ENCODE results near the gene ZP1. TPM values are rescaled to one million over a fixed set of nuclear protein-coding genes. Genes with fewer than 3 reads are reported as not detected.

Gene ZP1
- total RNA-seq, 4 donors from 2014 or later: 0.34 to 10.0 (median 1.5) TPM; not detected in 1

DNA sequence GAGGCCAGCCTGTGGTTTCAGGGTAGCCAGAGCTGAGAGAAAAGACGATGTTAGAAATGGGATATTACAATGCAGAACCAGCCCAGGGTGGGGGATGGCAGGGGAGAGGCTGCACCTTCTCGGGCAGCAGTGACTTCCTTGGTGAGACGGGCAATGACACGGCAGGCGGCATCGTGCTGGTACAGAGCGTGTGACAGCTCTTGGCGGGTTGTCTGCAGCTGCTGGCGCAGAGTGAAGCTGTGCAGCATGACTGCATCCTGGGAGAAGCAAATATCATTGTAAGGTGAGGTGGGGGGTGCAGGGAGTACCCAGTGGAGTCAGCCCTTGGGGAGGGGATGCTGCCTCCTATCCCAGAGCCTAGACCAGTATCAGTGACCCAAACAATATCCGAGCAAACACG is 35.3 kb downstream of the ZP1 start:
- TF ChIP-seq, protein P1, sequence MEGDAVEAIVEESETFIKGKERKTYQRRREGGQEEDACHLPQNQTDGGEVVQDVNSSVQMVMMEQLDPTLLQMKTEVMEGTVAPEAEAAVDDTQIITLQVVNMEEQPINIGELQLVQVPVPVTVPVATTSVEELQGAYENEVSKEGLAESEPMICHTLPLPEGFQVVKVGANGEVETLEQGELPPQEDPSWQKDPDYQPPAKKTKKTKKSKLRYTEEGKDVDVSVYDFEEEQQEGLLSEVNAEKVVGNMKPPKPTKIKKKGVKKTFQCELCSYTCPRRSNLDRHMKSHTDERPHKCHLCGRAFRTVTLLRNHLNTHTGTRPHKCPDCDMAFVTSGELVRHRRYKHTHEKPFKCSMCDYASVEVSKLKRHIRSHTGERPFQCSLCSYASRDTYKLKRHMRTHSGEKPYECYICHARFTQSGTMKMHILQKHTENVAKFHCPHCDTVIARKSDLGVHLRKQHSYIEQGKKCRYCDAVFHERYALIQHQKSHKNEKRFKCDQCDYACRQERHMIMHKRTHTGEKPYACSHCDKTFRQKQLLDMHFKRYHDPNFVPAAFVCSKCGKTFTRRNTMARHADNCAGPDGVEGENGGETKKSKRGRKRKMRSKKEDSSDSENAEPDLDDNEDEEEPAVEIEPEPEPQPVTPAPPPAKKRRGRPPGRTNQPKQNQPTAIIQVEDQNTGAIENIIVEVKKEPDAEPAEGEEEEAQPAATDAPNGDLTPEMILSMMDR (IDR thresholded peaks at IDR 0.05; ENCODE audit: low read depth): no peak

DNA sequence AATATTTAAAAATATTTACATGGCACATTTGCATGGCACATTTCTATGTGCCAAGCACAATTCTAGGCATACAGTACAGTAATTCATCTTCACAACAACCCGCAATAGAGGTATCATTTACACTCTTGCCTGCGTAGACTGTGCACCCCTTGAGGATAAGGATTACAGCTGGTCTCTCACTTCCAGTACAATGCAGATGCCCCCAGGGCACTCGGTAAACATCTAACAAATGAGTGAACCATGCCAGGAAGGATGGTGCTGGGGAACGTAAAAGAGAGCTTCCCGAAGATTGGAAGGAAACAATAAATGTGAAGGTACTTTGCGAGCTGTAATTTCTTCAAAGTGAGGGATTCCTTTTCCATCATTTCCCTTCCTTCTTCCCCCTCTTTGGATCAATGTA is 37.7 kb downstream of the ZP1 start:
- TF ChIP-seq, protein P1 (IDR thresholded peaks at IDR 0.05; ENCODE audit: low read depth): no peak

DNA sequence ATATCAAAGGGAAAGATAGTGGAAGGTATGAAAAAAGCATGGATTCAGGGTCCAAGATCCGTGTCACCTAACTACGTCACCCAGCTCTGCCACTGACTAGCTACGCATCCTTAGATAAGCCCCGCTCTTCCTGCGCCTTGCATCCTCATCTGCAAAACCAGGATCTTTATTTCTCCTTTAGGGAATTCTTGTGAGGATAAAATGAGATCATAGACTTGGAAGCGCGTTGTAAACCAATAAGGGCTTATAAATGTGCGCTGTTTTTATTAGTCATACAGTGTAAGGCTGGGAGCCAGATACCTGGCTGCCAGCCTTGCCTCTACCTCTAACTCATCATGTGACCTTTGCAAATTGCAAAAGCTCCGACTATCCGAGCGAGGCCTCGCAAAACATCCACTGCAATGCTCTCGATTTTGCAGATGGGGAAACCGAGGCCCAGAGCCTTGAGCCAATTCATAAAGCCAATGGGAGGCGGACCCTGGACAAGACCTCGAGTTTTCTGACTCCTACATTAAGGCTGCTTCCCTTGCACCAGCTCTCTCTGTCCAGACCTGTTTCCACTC is 38.3 kb downstream of the ZP1 start:
- TF ChIP-seq, protein P1 (IDR thresholded peaks at IDR 0.05; ENCODE audit: low read depth): no peak

DNA sequence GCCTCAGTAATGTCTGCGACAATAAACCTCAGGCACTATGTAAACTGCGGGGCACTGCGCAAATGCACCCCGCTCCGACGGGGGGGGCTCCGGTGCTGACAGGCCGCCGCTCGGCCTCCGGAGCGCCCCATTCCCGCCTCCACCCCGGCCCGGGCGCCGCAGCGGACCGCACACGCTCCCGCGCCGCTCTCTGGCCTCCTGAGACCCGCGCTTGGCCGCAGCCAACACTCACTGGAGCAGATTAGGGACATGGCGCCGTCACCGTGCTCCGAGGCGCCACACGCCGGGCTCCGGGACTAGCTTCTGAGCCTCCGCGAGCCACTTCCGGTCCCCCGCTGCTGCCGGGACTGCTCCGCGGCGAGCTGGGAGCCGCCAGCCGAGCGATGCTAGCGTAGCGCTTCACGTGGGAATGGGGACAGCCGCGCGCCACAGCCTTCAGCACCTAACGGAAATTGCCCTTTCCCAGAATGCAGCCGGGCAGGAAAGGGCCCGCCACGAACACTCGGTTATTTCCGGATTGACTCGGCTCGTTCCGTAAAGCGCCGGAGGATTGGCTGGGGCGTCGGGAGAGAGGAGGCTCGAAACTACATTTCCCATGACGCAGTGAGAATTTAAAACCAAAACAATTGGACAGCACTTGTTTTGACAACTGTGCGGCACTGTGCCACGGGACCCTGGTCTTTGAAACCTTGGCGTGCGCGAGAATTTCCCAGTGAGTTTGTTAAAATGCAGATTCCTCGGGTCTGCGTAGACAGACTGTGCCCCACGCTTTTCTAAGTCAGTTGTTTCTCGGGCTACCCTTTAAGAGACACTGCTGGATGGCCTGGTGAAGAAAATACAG is 39.0 kb downstream of the ZP1 start, which contains the start of gene PRPF19:
Gene PRPF19, minus strand, starts transcription at position 454 of the 841 bp plus-strand sequence. Its CDS starts 203 bp downstream, at position 251.
- TF ChIP-seq, protein P1 (IDR thresholded peaks at IDR 0.05; ENCODE audit: low read depth): no peak

DNA sequence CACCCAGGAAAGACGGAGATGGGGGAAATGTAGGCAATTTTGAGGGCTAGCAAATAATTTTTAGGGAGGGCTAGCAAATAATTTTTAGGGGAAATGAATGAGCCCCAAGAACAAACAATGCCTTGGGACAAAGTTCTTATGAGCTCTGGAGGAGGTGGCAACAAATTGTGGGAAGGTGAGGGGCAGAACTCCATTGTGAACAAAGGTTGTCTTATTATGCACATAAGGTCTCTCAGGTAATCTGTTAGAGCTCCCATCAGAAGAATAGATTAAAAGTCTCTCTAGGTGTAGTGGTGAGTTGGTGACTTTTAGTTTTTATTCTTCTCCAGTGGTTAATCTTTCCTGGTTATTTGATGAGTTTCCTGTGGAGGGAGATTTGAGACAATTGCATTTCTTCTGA is 41.5 kb downstream of the ZP1 start:
- TF ChIP-seq, protein P1 (IDR thresholded peaks at IDR 0.05; ENCODE audit: low read depth): no peak

DNA sequence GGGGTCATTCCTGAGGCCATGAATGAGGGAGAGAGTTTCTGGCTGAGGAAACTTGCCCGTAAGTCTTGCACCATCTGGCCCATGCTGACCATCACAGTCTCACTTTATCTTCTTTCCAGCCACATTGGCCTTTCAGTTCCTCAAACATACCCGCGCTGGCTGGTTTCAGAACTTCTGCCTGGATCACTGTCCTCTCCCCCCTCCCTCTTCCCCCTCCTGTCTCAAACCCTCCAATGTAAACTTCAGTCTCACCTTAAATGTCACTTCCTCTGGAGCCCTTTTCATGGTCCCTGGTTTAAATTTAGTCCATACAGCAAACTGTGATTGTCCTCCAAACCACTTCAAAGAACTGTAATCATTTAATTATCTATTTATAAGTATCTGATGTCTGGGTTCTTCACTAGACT is 42.9 kb downstream of the ZP1 start:
- TF ChIP-seq, protein P1 (IDR thresholded peaks at IDR 0.05; ENCODE audit: low read depth): no peak

DNA sequence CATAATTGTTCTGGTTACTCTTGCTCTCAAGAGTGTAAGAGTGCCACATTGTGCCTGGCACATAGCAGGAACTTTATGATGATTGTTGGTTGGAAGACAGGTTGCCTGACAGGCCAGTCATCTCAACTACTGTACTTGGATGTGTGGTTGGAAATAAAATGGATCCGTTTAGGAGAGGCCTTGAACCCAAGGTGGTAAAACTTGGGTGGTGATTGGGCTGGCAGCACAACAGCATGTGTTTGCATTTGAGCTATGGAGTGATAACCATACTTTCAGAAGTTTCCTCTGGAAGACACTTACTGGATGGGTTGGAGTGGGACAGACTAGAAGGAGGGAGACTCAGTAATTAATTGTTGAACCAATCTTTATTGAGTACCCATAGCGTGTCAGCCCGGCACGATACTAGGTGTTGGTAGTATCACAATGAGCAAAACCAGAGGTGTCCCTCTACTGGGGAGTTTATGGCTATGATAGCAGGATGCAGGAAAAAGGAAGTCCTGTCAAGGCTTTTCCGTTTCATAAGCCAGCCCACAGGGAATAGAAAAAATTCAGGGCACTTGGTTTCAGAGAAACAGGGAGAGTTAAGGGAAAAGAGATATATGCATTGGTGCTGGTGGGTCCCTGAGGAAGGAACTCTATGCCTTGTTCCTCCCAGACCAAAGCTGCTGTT is 43.5 kb downstream of the ZP1 start:
- TF ChIP-seq, protein P1 (IDR thresholded peaks at IDR 0.05; ENCODE audit: low read depth): no peak
